Effector memory CD4-positive, alpha-beta T cell (primary cell): ENCODE results near the gene TECR.
A peak's percentile ranks its signal among the peaks of the same experiment; 100 is the strongest.
"Not testable (repeated sequence)": the region's sequence is repeated elsewhere in the genome, so short reads cannot be mapped to it uniquely, and the experiment has no call there.

Experiments used
- DNase-seq, 3 donors: peaks; one replicate each; pipeline ENCODE4 v3.0.0-alpha.2; 2020
- H3K27ac ChIP-seq: 2 replicates; pipeline ENCODE4 v1.7.0; 2013; ENCODE audit warnings: mild to moderate bottlenecking, low read length, moderate library complexity; ENCODE audit not compliant: insufficient read depth, poor library complexity, severe bottlenecking
- H3K27me3 ChIP-seq: replicated peaks from 2 replicates; pipeline ENCODE4 v1.7.0; 2013; ENCODE audit warnings: mild to moderate bottlenecking, low read length; ENCODE audit not compliant: insufficient read depth, control insufficient read depth, poor library complexity, severe bottlenecking
- H3K36me3 ChIP-seq: 2 replicates; pipeline ENCODE4 v1.7.0; 2013; ENCODE audit warnings: mild to moderate bottlenecking, low read length, moderate library complexity; ENCODE audit not compliant: control insufficient read depth, insufficient read depth
- H3K4me1 ChIP-seq: 2 replicates; pipeline ENCODE4 v1.7.0; 2013; ENCODE audit warnings: low read length, mild to moderate bottlenecking; ENCODE audit not compliant: control insufficient read depth, insufficient read depth, poor library complexity, severe bottlenecking
- H3K4me3 ChIP-seq: 2 replicates; pipeline ENCODE4 v1.7.0; 2013; ENCODE audit warnings: low read length, low read depth, mild to moderate bottlenecking; ENCODE audit not compliant: insufficient read depth, poor library complexity, severe bottlenecking
- H3K9me3 ChIP-seq: 2 replicates; pipeline ENCODE4 v1.7.0; 2013; ENCODE audit warnings: mild to moderate bottlenecking, low read length, moderate library complexity; ENCODE audit not compliant: control insufficient read depth

Gene TECR

GRCh38 chr19:14536926-14537692, 7.7 kb downstream of the TECR start:
- no peak overlapping the region for H3K4me3 ChIP-seq
- no peaks in the 10 kb centered on the region for H3K27me3 ChIP-seq
- peaks cover 5% of the 10 kb centered on the region for H3K4me1 ChIP-seq
- H3K27ac ChIP-seq: no peak overlapping the region
- peaks cover 3% of the 10 kb centered on the region for H3K36me3 ChIP-seq
- H3K9me3 ChIP-seq: no peaks in the 10 kb centered on the region
- no peak for DNase-seq

- no peak overlapping the region for H3K27ac ChIP-seq
Observed at GRCh38 chr19:14540741-14541525, 11.5 kb downstream of the TECR start.

GRCh38 chr19:14541979-14542378, 12.6 kb downstream of the TECR start:
- H3K27ac ChIP-seq, H3K4me3 ChIP-seq, H3K27me3 ChIP-seq, DNase-seq, H3K4me1 ChIP-seq, H3K9me3 ChIP-seq: not testable (repeated sequence)
- peaks cover 17% of the 10 kb centered on the region for H3K36me3 ChIP-seq

More at GRCh38 chr19:14540741-14541525, 11.5 kb downstream of the TECR start:
- no peak for DNase-seq
- H3K4me1 ChIP-seq: peaks cover 5% of the 10 kb centered on the region
- H3K9me3 ChIP-seq: no peaks in the 10 kb centered on the region
- H3K36me3 ChIP-seq: peaks cover 12% of the 10 kb centered on the region
- H3K27me3 ChIP-seq: no peaks in the 10 kb centered on the region
- no peak overlapping the region for H3K4me3 ChIP-seq

- Histone ChIP-seq H3K4me3 (no peak overlapping the region), H3K27ac (no peak overlapping the region), H3K4me1 (no peaks in the 10 kb centered on the region), H3K27me3 (no peaks in the 10 kb centered on the region), H3K9me3 (no peaks in the 10 kb centered on the region), H3K36me3 (peaks cover 19% of the 10 kb centered on the region)
- no peak for DNase-seq
Observed at GRCh38 chr19:14542711-14543328, 13.4 kb downstream of the TECR start.

- H3K36me3 ChIP-seq: peaks cover 19% of the 10 kb centered on the region
- no peak overlapping the region for H3K27ac ChIP-seq
- H3K9me3 ChIP-seq: no peaks in the 10 kb centered on the region
- H3K27me3 ChIP-seq: no peaks in the 10 kb centered on the region
- no peaks in the 10 kb centered on the region for H3K4me1 ChIP-seq
- DNase-seq: no peak
- H3K4me3 ChIP-seq: no peak overlapping the region
Observed at GRCh38 chr19:14544047-14544446, 14.7 kb downstream of the TECR start.

- no peaks in the 10 kb centered on the region for H3K27me3 ChIP-seq
- no peaks in the 10 kb centered on the region for H3K4me1 ChIP-seq
- H3K4me3 ChIP-seq: no peak overlapping the region
- H3K9me3 ChIP-seq: no peaks in the 10 kb centered on the region
- peaks cover 23% of the 10 kb centered on the region for H3K36me3 ChIP-seq
- H3K27ac ChIP-seq: no peak overlapping the region
- DNase-seq: no peak
Observed at GRCh38 chr19:14544977-14545715, 15.8 kb downstream of the TECR start.

- Histone ChIP-seq H3K4me1 (no peaks in the 10 kb centered on the region), H3K36me3 (peaks cover 23% of the 10 kb centered on the region), H3K27me3 (no peaks in the 10 kb centered on the region), H3K9me3 (no peaks in the 10 kb centered on the region), H3K27ac (no peak overlapping the region), H3K4me3 (no peak overlapping the region)
- DNase-seq: no peak
Observed at GRCh38 chr19:14545716-14546082, 16.3 kb downstream of the TECR start.

GRCh38 chr19:14550201-14550754, 20.9 kb downstream of the TECR start:
- Histone ChIP-seq H3K27ac (peak overlapping the region; percentile 13), H3K9me3 (no peaks in the 10 kb centered on the region), H3K27me3 (no peaks in the 10 kb centered on the region), H3K36me3 (peaks cover 17% of the 10 kb centered on the region), H3K4me3 (no peak overlapping the region), H3K4me1 (peaks cover 6% of the 10 kb centered on the region)
- DNase-seq: no peak

- Histone ChIP-seq H3K36me3 (peaks cover 11% of the 10 kb centered on the region), H3K27ac (peak overlapping the region; percentile 47)
- H3K4me3 ChIP-seq, H3K27me3 ChIP-seq, H3K4me1 ChIP-seq, H3K9me3 ChIP-seq: not testable (repeated sequence)
- DNase-seq: peak; percentile 51 to 68 (median 64)
Observed at GRCh38 chr19:14551134-14552005, 22.0 kb downstream of the TECR start.
